Activated CD8-positive, alpha-beta memory T cell treated with anti-CD3 and anti-CD28 coated beads, Interleukin-2, amount 10 ng/mL, durations not matched to agents 7 days and 5 days (primary cell): Measurements from ENCODE around the gene VPS16. TPM values are rescaled to one million over a fixed set of nuclear protein-coding genes. Genes with fewer than 3 reads are reported as not detected.

Experiments
- ATAC-seq: fragments of 150-1000 bp; cut with Tn5 transposase; one replicate; pipeline ENCODE4 v1.10.0; 2021; ENCODE audit warnings: moderate library complexity
- CTCF ChIA-PET: fragments of 350-600 bp; sonication (Branson Sonifier 250); formaldehyde crosslinking; loops from one replicate; lab custom pipeline; 2021; ENCODE audit warnings: antibody characterized with exemption; lab: Charles Lee
- DNase-seq: peaks from one replicate; pipeline ENCODE4 v3.0.0-alpha.2; 2020
- H3K27ac Mint-ChIP-seq: one replicate; pipeline ENCODE4 v1.8.0; 2021; ENCODE audit warnings: mild to moderate bottlenecking, mixed read lengths
- H3K27me3 Mint-ChIP-seq: one replicate; pipeline ENCODE4 v1.8.0; 2021; ENCODE audit warnings: mixed read lengths
- H3K36me3 Mint-ChIP-seq: one replicate; pipeline ENCODE4 v1.8.0; 2021; ENCODE audit warnings: mild to moderate bottlenecking, mixed read lengths
- H3K4me1 Mint-ChIP-seq: one replicate; pipeline ENCODE4 v1.8.0; 2021; ENCODE audit warnings: mixed read lengths
- H3K4me3 Mint-ChIP-seq: one replicate; pipeline ENCODE4 v1.8.0; 2021; ENCODE audit warnings: mild to moderate bottlenecking, moderate library complexity, mixed read lengths
- H3K9me3 Mint-ChIP-seq: one replicate; pipeline ENCODE4 v1.8.0; 2022; ENCODE audit warnings: low read depth, mixed read lengths
- total RNA-seq, 2 experiments: library from RNA; stranded (reverse); gene quantifications; one replicate each; pipeline ENCODE4 v1.2.3, GENCODE V29; 2021

VPS16 gene
- total RNA-seq, 2 experiments from 2014 or later = 49.2 to 64.9 TPM

DNA sequence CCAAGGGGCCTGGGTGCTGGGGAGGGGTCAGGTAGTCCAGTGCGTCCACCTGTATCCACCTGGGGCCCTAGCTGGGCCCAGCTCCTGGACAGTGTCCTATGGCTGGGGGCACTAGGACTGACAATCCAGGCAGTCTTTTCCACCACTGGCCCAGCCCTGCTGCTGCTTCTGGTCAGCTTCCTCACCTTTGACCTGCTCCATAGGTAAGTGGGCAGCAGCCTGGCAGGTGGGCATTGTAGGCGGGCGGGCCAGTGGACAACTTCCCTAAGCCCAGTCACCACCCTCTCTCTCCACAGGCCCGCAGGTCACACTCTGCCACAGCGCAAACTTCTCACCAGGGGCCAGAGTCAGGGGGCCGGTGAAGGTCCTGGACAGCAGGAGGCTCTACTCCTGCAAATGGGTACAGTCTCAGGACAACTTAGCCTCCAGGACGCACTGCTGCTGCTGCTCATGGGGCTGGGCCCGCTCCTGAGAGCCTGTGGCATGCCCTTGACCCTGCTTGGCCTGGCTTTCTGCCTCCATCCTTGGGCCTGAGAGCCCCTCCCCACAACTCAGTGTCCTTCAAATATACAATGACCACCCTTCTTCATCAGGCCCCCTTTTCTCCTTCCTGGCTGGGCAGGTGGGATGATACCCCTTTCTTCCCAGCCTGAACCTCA is 25.2 kb upstream of the VPS16 start:
- CTCF ChIA-PET = no interaction called here
- peaks cover 49% of the 10 kb centered on the region for H3K27me3 Mint-ChIP-seq

DNA sequence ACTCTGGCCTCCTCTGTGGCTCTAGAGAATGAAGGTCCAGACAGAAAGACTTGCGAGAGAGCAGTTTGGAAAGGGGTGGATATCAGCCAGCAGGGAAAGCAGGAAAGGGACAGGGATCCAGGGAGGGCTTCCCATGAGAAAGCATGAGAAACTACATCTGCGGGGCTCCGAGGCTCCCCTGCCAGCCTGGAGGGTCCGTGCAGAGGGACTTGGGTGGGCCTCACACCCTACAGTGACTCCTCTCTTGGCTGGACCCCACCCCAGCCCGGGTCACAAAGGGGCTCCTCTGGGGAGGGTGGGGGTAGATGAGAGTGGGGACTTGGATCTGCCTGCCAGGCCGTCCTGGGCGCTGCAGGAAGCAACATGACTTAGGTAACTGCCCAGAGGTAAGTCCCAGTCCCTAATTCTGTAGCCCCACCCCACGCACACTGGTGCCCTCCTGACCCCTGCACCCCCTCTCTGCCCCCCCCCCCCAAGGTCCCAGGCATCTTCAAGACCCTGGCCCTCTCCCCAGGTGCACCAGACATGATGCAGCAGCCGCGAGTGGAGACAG is 24.4 kb upstream of the VPS16 start, which contains the start of gene TMEM239:
TMEM239 (plus strand) TSS at position 335 of the 553 bp plus-strand sequence; CDS start at position 526, 191 bp downstream.
- H3K9me3 Mint-ChIP-seq = peaks cover 6% of the 10 kb centered on the region
- H3K27ac Mint-ChIP-seq = no peak within 1 kb of the TSS
- peaks cover 50% of the 10 kb centered on the region for H3K27me3 Mint-ChIP-seq
- ATAC-seq (no peak), DNase-seq (peak; percentile 37)
- H3K4me3 Mint-ChIP-seq = no peak within 1 kb of the TSS
- no peaks in the 10 kb centered on the region for H3K36me3 Mint-ChIP-seq
- CTCF ChIA-PET = no interaction called here
- peaks cover 8% of the 10 kb centered on the region for H3K4me1 Mint-ChIP-seq

More for the DNA sequence above, 25.2 kb upstream of the VPS16 start:
- no peak overlapping the region for H3K27ac Mint-ChIP-seq
- ATAC-seq = no peak
- DNase-seq = peak; percentile 32
- H3K4me1 Mint-ChIP-seq = peaks cover 8% of the 10 kb centered on the region
- peaks cover 6% of the 10 kb centered on the region for H3K9me3 Mint-ChIP-seq
- no peaks in the 10 kb centered on the region for H3K36me3 Mint-ChIP-seq
- no peak overlapping the region for H3K4me3 Mint-ChIP-seq

DNA sequence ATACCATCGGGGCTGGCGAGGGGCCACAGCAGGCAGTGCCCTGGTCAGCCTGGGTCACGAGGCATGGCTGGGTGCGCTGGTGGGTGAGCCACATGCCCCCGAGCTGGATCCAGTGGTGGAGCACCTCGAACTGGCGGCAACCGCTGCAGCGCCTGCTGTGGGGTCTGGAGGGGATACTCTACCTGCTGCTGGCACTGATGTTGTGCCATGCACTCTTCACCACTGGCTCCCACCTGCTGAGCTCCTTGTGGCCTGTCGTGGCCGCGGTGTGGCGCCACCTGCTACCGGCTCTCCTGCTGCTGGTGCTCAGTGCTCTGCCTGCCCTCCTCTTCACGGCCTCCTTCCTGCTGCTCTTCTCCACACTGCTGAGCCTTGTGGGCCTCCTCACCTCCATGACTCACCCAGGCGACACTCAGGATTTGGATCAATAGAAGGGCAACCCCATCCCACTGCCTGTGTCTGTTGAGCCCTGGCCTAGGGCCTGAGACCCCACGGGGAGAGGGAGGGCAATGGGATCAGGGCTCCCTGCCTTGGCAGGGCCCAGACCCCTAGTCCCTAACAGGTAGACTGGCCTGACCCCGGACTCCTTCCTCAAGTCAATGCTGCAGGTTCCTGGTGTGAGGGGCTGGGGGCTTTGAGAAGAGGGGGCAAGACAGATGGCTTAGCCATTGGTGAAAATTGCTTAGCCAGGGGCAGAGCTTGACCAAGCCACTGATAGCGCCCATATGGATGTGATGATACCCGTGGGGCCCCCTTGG is 23.8 kb upstream of the VPS16 start:
- H3K36me3 Mint-ChIP-seq = no peaks in the 10 kb centered on the region
- peaks cover 6% of the 10 kb centered on the region for H3K9me3 Mint-ChIP-seq
- CTCF ChIA-PET = interaction anchor here (2.1 kb wide), 1 partner anchor 35 kb away, joined by 8 read pairs; no protein-coding TSS in a partner anchor
- peaks cover 47% of the 10 kb centered on the region for H3K27me3 Mint-ChIP-seq
- no peak overlapping the region for H3K27ac Mint-ChIP-seq
- peaks cover 12% of the 10 kb centered on the region for H3K4me1 Mint-ChIP-seq
- H3K4me3 Mint-ChIP-seq = no peak overlapping the region
- DNase-seq (peak; percentile 43), ATAC-seq (no peak)

DNA sequence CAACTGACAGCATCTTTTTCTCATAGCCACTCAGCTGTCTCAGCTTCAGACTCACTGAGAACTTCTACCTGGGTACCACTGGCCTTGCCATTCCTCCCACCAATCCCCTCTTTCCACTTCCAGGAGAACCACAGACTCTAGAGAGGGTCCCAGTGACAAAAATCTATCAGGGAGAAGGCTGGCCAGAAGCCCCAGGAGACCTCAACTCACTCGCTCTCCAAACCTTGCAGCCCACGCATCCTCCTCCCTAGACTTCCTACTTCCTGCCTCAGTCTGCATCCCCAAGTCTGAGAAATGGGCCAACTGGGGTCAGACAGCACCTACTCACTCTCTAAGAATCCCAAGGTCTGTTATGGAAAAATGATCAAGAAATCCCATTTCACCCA is 23.2 kb upstream of the VPS16 start:
- CTCF ChIA-PET = interaction anchor here (2.1 kb wide), 1 partner anchor 35 kb away, joined by 8 read pairs; no protein-coding TSS in a partner anchor
- H3K27ac Mint-ChIP-seq = no peak overlapping the region
- no peak for ATAC-seq
- H3K27me3 Mint-ChIP-seq = peaks cover 46% of the 10 kb centered on the region
- peak; percentile 25 for DNase-seq
- no peaks in the 10 kb centered on the region for H3K36me3 Mint-ChIP-seq
- H3K9me3 Mint-ChIP-seq = peaks cover 3% of the 10 kb centered on the region
- peaks cover 17% of the 10 kb centered on the region for H3K4me1 Mint-ChIP-seq
- no peak overlapping the region for H3K4me3 Mint-ChIP-seq

DNA sequence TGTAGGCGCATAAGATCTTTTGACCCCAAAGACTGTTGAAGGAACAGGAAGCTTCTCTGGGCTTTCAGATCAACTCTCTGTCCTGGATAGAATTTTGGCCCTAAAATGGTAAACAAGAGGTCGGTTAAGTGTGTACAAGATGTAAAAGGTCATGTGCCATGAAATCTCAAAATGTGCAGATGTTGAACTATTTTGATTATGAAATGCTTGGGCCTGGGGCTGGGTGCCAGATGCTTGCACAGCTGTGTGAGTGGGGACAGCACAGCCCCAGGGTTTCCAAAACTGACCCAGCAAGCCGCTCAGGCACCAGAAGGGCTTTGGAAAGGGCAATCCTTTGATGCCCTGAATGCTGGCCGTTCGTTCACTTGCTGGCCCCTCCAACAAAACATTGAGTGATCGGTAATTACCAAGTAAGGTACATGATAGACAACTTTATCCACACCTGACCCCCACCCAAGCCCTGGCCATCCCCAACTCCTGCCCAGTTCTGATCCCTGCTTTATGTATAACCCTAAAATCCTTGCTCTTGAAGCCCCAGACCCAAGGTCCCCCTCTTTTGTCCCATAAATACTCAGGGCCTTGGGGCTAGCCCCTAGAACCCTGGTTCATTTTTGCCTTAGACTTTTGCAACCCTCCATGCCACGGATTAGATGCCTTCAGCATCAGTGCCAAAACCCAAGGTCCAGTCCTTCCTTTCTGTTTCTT is 22.5 kb upstream of the VPS16 start:
- no peaks in the 10 kb centered on the region for H3K36me3 Mint-ChIP-seq
- no peak overlapping the region for H3K27ac Mint-ChIP-seq
- peaks cover 17% of the 10 kb centered on the region for H3K4me1 Mint-ChIP-seq
- no peak overlapping the region for H3K4me3 Mint-ChIP-seq
- ATAC-seq = no peak
- H3K9me3 Mint-ChIP-seq = no peaks in the 10 kb centered on the region
- DNase-seq = peak; percentile 8
- CTCF ChIA-PET = interaction anchor here (2.1 kb wide), 1 partner anchor 34 kb away, joined by 8 read pairs; no protein-coding TSS in a partner anchor
- H3K27me3 Mint-ChIP-seq = peaks cover 43% of the 10 kb centered on the region

DNA sequence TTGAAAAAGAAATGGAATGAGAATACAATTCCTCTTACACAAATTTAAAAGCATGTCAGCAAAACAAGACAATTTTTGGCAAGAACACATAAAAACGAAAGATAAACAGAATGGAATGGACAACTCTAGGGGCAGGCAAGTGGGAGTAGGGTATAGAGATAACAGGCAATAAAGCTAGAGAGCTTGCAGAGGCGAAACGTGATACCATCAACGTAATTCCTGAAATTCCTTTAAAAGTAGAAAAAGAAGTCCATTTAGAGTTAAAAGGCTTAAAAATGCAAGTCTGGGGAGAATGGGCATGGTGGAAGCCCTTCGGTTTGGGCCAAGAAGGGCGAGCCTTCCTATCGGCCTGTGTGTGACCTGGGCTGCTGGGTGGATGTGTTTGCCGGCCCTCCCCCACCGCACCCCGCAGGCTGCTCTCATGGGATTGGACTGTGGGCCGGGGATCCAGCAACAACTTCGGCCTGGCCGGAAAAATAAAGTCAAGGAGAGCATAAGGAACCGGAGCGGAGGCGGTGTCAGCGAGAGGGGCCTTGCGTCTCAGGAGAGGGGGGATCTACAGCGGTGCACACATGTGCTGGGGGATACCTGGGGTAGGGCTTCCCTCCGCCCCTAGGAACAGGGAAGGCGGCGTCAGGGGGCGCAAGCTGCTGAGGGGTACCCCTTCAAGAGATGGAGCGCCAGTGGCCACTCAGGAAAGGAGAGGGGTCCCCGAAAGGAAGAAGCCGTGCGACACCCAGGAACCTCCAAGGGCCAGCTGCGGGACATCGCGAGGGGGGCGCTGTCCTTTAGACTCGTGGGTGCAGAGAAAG is 20.3 kb upstream of the VPS16 start:
- Mint-ChIP-seq H3K4me3 (no peak overlapping the region), H3K27me3 (peaks cover 30% of the 10 kb centered on the region), H3K36me3 (no peaks in the 10 kb centered on the region), H3K4me1 (peaks cover 14% of the 10 kb centered on the region), H3K27ac (no peak overlapping the region), H3K9me3 (no peaks in the 10 kb centered on the region)
- CTCF ChIA-PET = no interaction called here
- ATAC-seq (no peak), DNase-seq (peak; percentile 33)

DNA sequence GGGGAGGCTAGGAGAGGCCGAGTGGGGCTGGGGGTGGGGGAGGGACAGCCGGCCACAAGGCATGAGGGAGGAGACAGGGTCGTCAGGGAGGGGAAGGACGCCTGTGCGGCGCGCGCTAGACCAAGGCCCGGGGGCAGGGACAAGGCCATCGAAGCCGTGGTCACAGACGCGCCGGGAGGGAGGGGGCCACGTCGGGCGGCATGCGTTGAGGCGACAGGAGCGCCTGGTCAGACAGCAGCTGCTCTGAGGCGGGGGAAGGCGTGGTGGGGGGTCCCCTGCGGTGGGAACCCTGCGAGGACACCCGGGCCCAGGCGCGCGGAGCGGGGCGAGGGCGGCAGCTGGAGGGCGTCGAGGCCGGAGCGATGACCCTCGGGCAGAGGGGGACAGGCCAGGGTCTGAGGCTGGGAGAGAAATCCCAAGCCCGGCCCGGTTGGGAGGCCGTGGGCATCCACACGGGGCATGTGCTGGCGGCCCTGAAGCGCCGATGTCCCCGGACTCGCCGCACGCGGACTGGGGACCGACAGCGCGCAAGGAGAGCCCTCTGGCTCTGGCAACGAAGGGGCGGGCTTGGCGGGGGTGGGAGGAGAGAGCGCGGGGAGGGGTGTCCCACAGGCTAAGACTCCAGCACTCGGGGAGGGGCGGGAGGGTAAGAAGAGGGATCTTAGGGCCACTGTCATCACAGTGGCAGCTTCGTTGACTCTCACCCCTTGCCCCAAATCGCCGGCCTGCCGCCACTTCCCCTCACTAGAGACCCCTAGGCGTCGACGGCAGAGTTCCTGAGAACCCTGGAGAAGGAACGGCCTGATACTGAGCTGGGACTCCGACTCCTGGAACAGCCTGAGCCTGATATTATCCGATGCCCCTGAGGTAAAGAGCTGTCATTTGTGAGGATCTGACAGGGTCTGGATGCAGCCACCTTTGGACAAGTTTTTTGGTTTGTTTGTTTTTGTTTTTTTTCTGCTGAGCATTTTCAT is 19.4 kb upstream of the VPS16 start:
- Mint-ChIP-seq H3K27me3 (peaks cover 36% of the 10 kb centered on the region), H3K4me1 (peaks cover 20% of the 10 kb centered on the region), H3K9me3 (no peaks in the 10 kb centered on the region), H3K36me3 (no peaks in the 10 kb centered on the region), H3K4me3 (no peak overlapping the region), H3K27ac (no peak overlapping the region)
- CTCF ChIA-PET = interaction anchor here (1.0 to 1.2 kb wide), 3 partner anchors 10 to 232 kb away, joined by 3 to 4 read pairs (median 3); no protein-coding TSS in a partner anchor
- DNase-seq (peak; percentile 38), ATAC-seq (peak; percentile 12)

DNA sequence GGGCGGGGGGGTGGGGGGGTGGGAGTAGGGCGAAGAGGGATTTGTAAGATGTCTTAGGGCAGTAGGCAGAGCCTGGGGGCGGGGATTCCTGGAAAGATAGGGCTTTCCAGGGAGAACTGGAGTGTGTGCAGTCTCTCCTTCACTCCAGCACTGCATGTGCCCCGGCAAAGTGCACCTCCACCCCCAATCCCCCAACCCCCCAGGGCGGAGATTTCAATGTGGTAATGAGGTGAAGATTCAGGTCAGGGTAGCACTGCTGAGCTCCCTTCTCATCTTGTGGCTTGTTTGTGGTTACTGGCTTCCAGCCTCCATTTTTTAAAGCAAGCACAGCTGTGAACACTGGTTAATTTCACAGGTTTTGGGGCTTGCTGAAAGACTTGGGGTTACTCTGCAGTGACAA is 18.5 kb upstream of the VPS16 start:
- Mint-ChIP-seq H3K36me3 (no peaks in the 10 kb centered on the region), H3K4me3 (no peak overlapping the region), H3K27me3 (peaks cover 45% of the 10 kb centered on the region), H3K4me1 (peaks cover 26% of the 10 kb centered on the region), H3K9me3 (no peaks in the 10 kb centered on the region), H3K27ac (peak overlapping the region; percentile 18)
- DNase-seq (peak; percentile 76), ATAC-seq (peak; percentile 84)
- CTCF ChIA-PET = interaction anchor here (1.0 to 1.2 kb wide), 3 partner anchors 9 to 232 kb away, joined by 3 to 4 read pairs (median 3); no protein-coding TSS in a partner anchor

DNA sequence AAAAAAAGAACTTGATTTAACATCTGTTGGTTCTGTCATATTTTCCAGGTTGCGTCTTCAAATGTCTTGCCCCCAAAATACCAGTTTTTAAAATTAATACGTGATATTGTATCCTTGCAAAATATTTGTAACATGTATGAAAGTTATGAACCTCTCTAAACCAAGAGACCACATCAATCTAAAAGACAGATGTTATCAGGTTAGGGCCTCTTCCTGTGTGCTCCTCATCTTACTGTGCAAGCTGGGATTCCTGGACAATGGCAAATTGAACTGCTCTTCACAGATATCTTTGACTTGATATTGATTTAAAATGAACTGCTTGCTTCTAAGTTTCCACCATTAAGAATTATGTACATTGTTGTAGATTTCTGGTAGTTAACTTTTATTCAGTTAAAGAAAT is 14.8 kb upstream of the VPS16 start:
- Mint-ChIP-seq H3K4me3 (no peak overlapping the region), H3K9me3 (no peaks in the 10 kb centered on the region), H3K36me3 (no peaks in the 10 kb centered on the region), H3K27ac (no peak overlapping the region), H3K27me3 (peaks cover 52% of the 10 kb centered on the region), H3K4me1 (peaks cover 24% of the 10 kb centered on the region)
- CTCF ChIA-PET = no interaction called here
- ATAC-seq = no peak
- DNase-seq = peak; percentile 27

DNA sequence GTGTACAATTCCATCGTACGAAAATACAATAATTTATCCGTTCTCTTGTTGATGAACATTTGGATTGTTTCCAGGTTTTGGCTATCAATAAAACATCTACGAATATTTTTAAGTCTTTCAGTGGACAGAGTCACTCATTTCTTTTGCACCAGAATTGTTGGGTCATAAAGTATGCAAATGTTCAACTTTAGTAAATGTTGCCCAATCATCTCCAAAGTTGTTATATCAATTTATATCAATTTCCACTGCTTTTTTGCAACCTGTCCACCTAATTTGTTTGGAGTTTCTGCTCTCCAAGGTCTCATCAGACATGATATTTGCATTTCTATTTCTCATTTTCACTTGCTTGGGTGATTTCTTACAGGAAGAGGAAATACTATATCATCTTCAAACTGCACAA is 13.9 kb upstream of the VPS16 start:
- no peak for DNase-seq
- peaks cover 23% of the 10 kb centered on the region for H3K4me1 Mint-ChIP-seq
- no peak for ATAC-seq
- H3K9me3 Mint-ChIP-seq = no peaks in the 10 kb centered on the region
- H3K36me3 Mint-ChIP-seq = no peaks in the 10 kb centered on the region
- H3K27me3 Mint-ChIP-seq = peaks cover 47% of the 10 kb centered on the region
- CTCF ChIA-PET = interaction anchor here (0.9 kb wide), 1 partner anchor 14 kb away, joined by 4 read pairs; the partner anchor contains the start of genes PCED1A and VPS16
- no peak overlapping the region for H3K27ac Mint-ChIP-seq
- no peak overlapping the region for H3K4me3 Mint-ChIP-seq

DNA sequence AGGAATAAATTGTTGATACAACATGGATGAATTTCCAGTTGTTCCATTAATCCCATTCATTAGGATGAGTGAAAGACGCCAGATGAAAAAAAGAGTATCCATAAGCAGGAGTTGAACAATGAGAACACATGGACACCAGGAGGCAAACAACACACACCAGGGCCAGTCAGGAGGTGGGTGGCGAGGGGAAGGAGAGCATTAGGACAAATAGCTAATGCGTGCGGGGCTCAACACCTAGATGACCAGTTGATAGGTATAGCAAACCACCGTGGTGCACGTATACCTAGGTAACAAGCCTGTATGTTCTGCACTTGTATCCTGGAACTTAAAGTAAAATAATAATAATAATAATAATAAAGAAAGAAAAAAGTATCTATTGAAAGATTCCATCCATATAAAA is 11.2 kb upstream of the VPS16 start:
- peaks cover 2% of the 10 kb centered on the region for H3K36me3 Mint-ChIP-seq
- H3K4me3 Mint-ChIP-seq = no peak overlapping the region
- H3K9me3 Mint-ChIP-seq = no peaks in the 10 kb centered on the region
- DNase-seq = peak; percentile 22
- H3K4me1 Mint-ChIP-seq = peaks cover 20% of the 10 kb centered on the region
- no peak for ATAC-seq
- CTCF ChIA-PET = no interaction called here
- no peak overlapping the region for H3K27ac Mint-ChIP-seq
- peaks cover 43% of the 10 kb centered on the region for H3K27me3 Mint-ChIP-seq
